ENCODE results near the gene EFCAB6. TPM values are rescaled to one million over a fixed set of nuclear protein-coding genes. Genes with fewer than 3 reads are reported as not detected.

Gene EFCAB6
- total RNA-seq, 4 donors from 2014 or later = 0.35 to 4.4 (median 0.94) TPM; not detected in 1

GRCh38 chr22:43726964-43727543 lies 85.1 kb downstream of the EFCAB6 start:
- TF ChIP-seq POLR2A (IDR thresholded peaks at IDR 0.05) (no peak), CTCF (IDR thresholded peaks at IDR 0.05) (no peak)
- no peaks in the 10 kb centered on the region for H3K36me3 ChIP-seq
- no peaks in the 10 kb centered on the region for H3K27me3 ChIP-seq
- H3K27ac ChIP-seq = no peak overlapping the region
- H3K4me1 ChIP-seq = no peaks in the 10 kb centered on the region
- H3K9me3 ChIP-seq = no peaks in the 10 kb centered on the region
- no peak overlapping the region for H3K4me3 ChIP-seq
- DNase-seq = no peak

- H3K27ac ChIP-seq = no peak overlapping the region
- no peak for DNase-seq
- H3K4me1 ChIP-seq = no peaks in the 10 kb centered on the region
- H3K4me3 ChIP-seq = no peak overlapping the region
- no peaks in the 10 kb centered on the region for H3K9me3 ChIP-seq
- TF ChIP-seq CTCF (IDR thresholded peaks at IDR 0.05) (no peak), POLR2A (IDR thresholded peaks at IDR 0.05) (no peak)
- H3K27me3 ChIP-seq = no peaks in the 10 kb centered on the region
- no peaks in the 10 kb centered on the region for H3K36me3 ChIP-seq
Observed at GRCh38 chr22:43726322-43726721, 85.8 kb downstream of the EFCAB6 start.

GRCh38 chr22:43723816-43724215 lies 88.3 kb downstream of the EFCAB6 start:
- DNase-seq = no peak
- H3K4me1 ChIP-seq = no peaks in the 10 kb centered on the region
- TF ChIP-seq CTCF (IDR thresholded peaks at IDR 0.05) = no peak
- no peak for TF ChIP-seq POLR2A (IDR thresholded peaks at IDR 0.05)

GRCh38 chr22:43722444-43722843 lies 89.7 kb downstream of the EFCAB6 start:
- no peaks in the 10 kb centered on the region for H3K4me1 ChIP-seq
- no peaks in the 10 kb centered on the region for H3K9me3 ChIP-seq
- H3K36me3 ChIP-seq = no peaks in the 10 kb centered on the region
- no peaks in the 10 kb centered on the region for H3K27me3 ChIP-seq
- DNase-seq = no peak
- no peak overlapping the region for H3K27ac ChIP-seq
- H3K4me3 ChIP-seq = no peak overlapping the region
- TF ChIP-seq CTCF (IDR thresholded peaks at IDR 0.05) = no peak
- no peak for TF ChIP-seq POLR2A (IDR thresholded peaks at IDR 0.05)

More at GRCh38 chr22:43723816-43724215, 88.3 kb downstream of the EFCAB6 start:
- Histone ChIP-seq H3K27me3 (no peaks in the 10 kb centered on the region), H3K27ac (no peak overlapping the region), H3K4me3 (no peak overlapping the region), H3K9me3 (no peaks in the 10 kb centered on the region), H3K36me3 (no peaks in the 10 kb centered on the region)

GRCh38 chr22:43720716-43721115 lies 91.4 kb downstream of the EFCAB6 start:
- no peaks in the 10 kb centered on the region for H3K36me3 ChIP-seq
- H3K4me1 ChIP-seq = no peaks in the 10 kb centered on the region
- no peaks in the 10 kb centered on the region for H3K27me3 ChIP-seq
- DNase-seq = no peak
- TF ChIP-seq POLR2A (IDR thresholded peaks at IDR 0.05) = no peak
- no peak overlapping the region for H3K4me3 ChIP-seq
- no peak overlapping the region for H3K27ac ChIP-seq
- no peaks in the 10 kb centered on the region for H3K9me3 ChIP-seq

- no peak for DNase-seq
- Histone ChIP-seq H3K9me3 (no peaks in the 10 kb centered on the region), H3K4me3 (no peak overlapping the region), H3K27me3 (no peaks in the 10 kb centered on the region), H3K36me3 (no peaks in the 10 kb centered on the region), H3K4me1 (no peaks in the 10 kb centered on the region), H3K27ac (no peak overlapping the region)
- TF ChIP-seq CTCF (IDR thresholded peaks at IDR 0.05) (no peak), POLR2A (IDR thresholded peaks at IDR 0.05) (no peak)
Observed at GRCh38 chr22:43714104-43714503, 98.0 kb downstream of the EFCAB6 start.

Measured in Peyer's patch (tissue), 4 donors.